Fibroblast of lung (primary cell): ENCODE measurements around the gene ZDHHC14. TPM values are rescaled to one million over a fixed set of nuclear protein-coding genes. Genes with fewer than 3 reads are reported as not detected.

Source experiments
- DNase-seq, 2 donors: peaks; one replicate each; pipeline versions ENCODE4 v3.0.0 to v3.0.0-alpha.2; 2010; ENCODE audit warnings: low read depth in 2 of 2
- H2AFZ ChIP-seq: 2 replicates; pipeline ENCODE4 v1.5.1; 2012; ENCODE audit warnings: low read length, control low read depth, inconsistent platforms
- H3K27ac ChIP-seq: 2 replicates; pipeline ENCODE4 v1.5.1; 2011; ENCODE audit warnings: low read length, control low read depth; ENCODE audit not compliant: insufficient read depth
- H3K27me3 ChIP-seq: 2 replicates; pipeline ENCODE4 v1.5.1; 2011; ENCODE audit warnings: mild to moderate bottlenecking, low read length; ENCODE audit not compliant: control insufficient read depth, insufficient read depth
- H3K36me3 ChIP-seq: 2 replicates; pipeline ENCODE4 v1.5.1; 2011; ENCODE audit warnings: low read length; ENCODE audit not compliant: control insufficient read depth, insufficient read depth
- H3K4me1 ChIP-seq: 2 replicates; pipeline ENCODE4 v1.5.1; 2011; ENCODE audit warnings: low read length; ENCODE audit not compliant: control insufficient read depth, insufficient read depth; ENCODE audit errors: extremely low read depth
- H3K4me2 ChIP-seq: 2 replicates; pipeline ENCODE4 v1.5.1; 2011; ENCODE audit warnings: low read length, control low read depth; ENCODE audit not compliant: insufficient read depth; ENCODE audit errors: extremely low read depth
- H3K4me3 ChIP-seq, 4 experiments: fragments of 200-600 bp in 1 of 4; sonication (generic) in 1 of 4; replicated peaks in 1 of 4; 2 replicates each; pipeline ENCODE4 v1.5.1; 2011 to 2016; ENCODE audit warnings: low read length in 4 of 4, low read depth in 3 of 4, mild to moderate bottlenecking in 3 of 4, control low read depth in 2 of 4, inconsistent platforms in 1 of 4, mixed read lengths in 1 of 4; ENCODE audit not compliant: insufficient read depth in 1 of 4; ENCODE audit errors: control extremely low read depth in 1 of 4
- H3K79me2 ChIP-seq: 2 replicates; pipeline ENCODE4 v1.5.1; 2012; ENCODE audit warnings: mild to moderate bottlenecking, low read length, inconsistent platforms; ENCODE audit not compliant: control insufficient read depth, insufficient read depth
- H3K9ac ChIP-seq: 2 replicates; pipeline ENCODE4 v1.5.1; 2011; ENCODE audit warnings: mild to moderate bottlenecking, low read length, control low read depth; ENCODE audit not compliant: insufficient read depth
- H3K9me3 ChIP-seq: 2 replicates; pipeline ENCODE4 v1.5.1; 2012; ENCODE audit warnings: low read depth, low read length; ENCODE audit not compliant: control insufficient read depth, insufficient read depth
- H4K20me1 ChIP-seq: 2 replicates; pipeline ENCODE4 v1.5.1; 2011; ENCODE audit warnings: low read length; ENCODE audit not compliant: control insufficient read depth, insufficient read depth; ENCODE audit errors: extremely low read depth
- CTCF ChIP-seq, 2 donors: IDR thresholded peaks in 1 of 2; conservative IDR thresholded peaks in 1 of 2; 1 replicate in 1 of 2; 2 replicates in 1 of 2; pipeline ENCODE4 v1.5.1; 2011 to 2012; ENCODE audit warnings: low read length in 2 of 2, control low read depth in 1 of 2, inconsistent platforms in 1 of 2, low read depth in 1 of 2, mild to moderate bottlenecking in 1 of 2
- EZH2 ChIP-seq: IDR thresholded peaks from 2 replicates; pipeline ENCODE4 v1.5.1; 2012; ENCODE audit warnings: low read length, control low read depth, mild to moderate bottlenecking; ENCODE audit errors: missing control alignments
- polyA plus RNA-seq, 2 donors: library from polyadenylated mRNA; depleted of rRNA in 1 of 2; stranded (reverse) in 1 of 2; unstranded in 1 of 2; fragments of >200 nt; gene quantifications; 2 replicates each; pipeline ENCODE4 v1.2.1, GENCODE V29; 2011 to 2012; ENCODE audit warnings: missing spikeins in 1 of 2
- total RNA-seq: library from RNA; depleted of rRNA; stranded (reverse); fragments of >200 nt; gene quantifications from 2 replicates; pipeline ENCODE4 v1.2.1, GENCODE V29; 2014

ZDHHC14 gene
- total and polyA plus RNA-seq, 2 donors (not counting 1 experiment from before 2014, with no cell fraction given), result 1.7 to 3.5 TPM

DNA sequence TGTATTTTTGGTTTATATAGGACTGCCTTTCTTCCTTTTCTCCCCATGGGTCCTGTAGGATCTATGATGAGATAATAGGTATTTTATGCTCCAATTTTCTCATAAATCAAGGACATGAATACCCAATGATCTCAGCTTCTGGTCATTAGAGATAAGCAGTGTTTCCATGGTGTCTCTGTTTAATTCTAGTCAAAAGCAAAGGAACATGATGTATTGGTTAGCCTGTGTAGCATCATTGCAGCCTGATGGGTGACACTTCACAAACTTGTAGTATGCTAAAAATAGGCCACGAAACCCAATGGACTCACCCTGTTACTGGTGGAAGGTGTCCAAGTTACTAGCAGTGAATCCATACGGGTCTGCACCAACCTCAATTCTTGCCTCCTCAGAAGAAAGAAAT lies 325.9 kb downstream of the ZDHHC14 start:
- Histone ChIP-seq H2AFZ (no peak overlapping the region), H3K4me2 (no peak overlapping the region)
- TF ChIP-seq CTCF (conservative IDR thresholded peaks at IDR 0.05 in 1 of 2, IDR thresholded peaks at IDR 0.05 in 1 of 2; ENCODE audit: low read depth in 1 of 2, low read length in 2 of 2) (no peak), EZH2 (no peak)

GRCh38 chr6:157707576-157707975 lies 326.6 kb downstream of the ZDHHC14 start:
- no peaks in the 10 kb centered on the region for H3K79me2 ChIP-seq
- no peak overlapping the region for H3K4me3 ChIP-seq
- no peak overlapping the region for H3K27ac ChIP-seq
- no peaks in the 10 kb centered on the region for H3K9me3 ChIP-seq
- no peaks in the 10 kb centered on the region for H3K36me3 ChIP-seq
- TF ChIP-seq CTCF (conservative IDR thresholded peaks at IDR 0.05 in 1 of 2, IDR thresholded peaks at IDR 0.05 in 1 of 2; ENCODE audit: low read depth in 1 of 2, low read length in 2 of 2) (no peak), EZH2 (no peak)
- DNase-seq, result no peak
- H3K4me2 ChIP-seq, result no peak overlapping the region
- no peak overlapping the region for H2AFZ ChIP-seq
- H3K4me1 ChIP-seq, result no peaks in the 10 kb centered on the region
- H4K20me1 ChIP-seq, result no peaks in the 10 kb centered on the region
- peaks cover 3% of the 10 kb centered on the region for H3K27me3 ChIP-seq
- H3K9ac ChIP-seq, result no peak overlapping the region

More for the DNA sequence above, 325.9 kb downstream of the ZDHHC14 start:
- Histone ChIP-seq H3K9ac (no peak overlapping the region), H3K4me3 (no peak overlapping the region), H3K4me1 (no peaks in the 10 kb centered on the region), H3K9me3 (no peaks in the 10 kb centered on the region), H3K27ac (no peak overlapping the region), H3K79me2 (no peaks in the 10 kb centered on the region), H3K27me3 (peaks cover 3% of the 10 kb centered on the region), H4K20me1 (no peaks in the 10 kb centered on the region), H3K36me3 (no peaks in the 10 kb centered on the region)
- DNase-seq, result no peak

GRCh38 chr6:157708239-157708638 lies 327.2 kb downstream of the ZDHHC14 start:
- Histone ChIP-seq H3K4me1 (no peaks in the 10 kb centered on the region), H3K36me3 (no peaks in the 10 kb centered on the region), H3K9ac (no peak overlapping the region), H3K27me3 (peaks cover 4% of the 10 kb centered on the region), H3K4me3 (no peak overlapping the region), H3K4me2 (no peak overlapping the region), H3K79me2 (no peaks in the 10 kb centered on the region), H3K27ac (no peak overlapping the region), H4K20me1 (no peaks in the 10 kb centered on the region), H2AFZ (no peak overlapping the region), H3K9me3 (no peaks in the 10 kb centered on the region)
- DNase-seq, result no peak
- TF ChIP-seq CTCF (conservative IDR thresholded peaks at IDR 0.05 in 1 of 2, IDR thresholded peaks at IDR 0.05 in 1 of 2; ENCODE audit: low read depth in 1 of 2, low read length in 2 of 2) (no peak), EZH2 (no peak)
